GM19372 (cell line): ENCODE results near the gene SPAG6.

ENCODE experiments used
- ATAC-seq: cut with Tn5 transposase; IDR thresholded peaks from one replicate; pipeline ENCODE4 v1.9.1; 2021; ENCODE audit warnings: mild to moderate bottlenecking, low read depth, moderate library complexity; ENCODE audit not compliant: unreplicated experiment

Gene SPAG6

DNA sequence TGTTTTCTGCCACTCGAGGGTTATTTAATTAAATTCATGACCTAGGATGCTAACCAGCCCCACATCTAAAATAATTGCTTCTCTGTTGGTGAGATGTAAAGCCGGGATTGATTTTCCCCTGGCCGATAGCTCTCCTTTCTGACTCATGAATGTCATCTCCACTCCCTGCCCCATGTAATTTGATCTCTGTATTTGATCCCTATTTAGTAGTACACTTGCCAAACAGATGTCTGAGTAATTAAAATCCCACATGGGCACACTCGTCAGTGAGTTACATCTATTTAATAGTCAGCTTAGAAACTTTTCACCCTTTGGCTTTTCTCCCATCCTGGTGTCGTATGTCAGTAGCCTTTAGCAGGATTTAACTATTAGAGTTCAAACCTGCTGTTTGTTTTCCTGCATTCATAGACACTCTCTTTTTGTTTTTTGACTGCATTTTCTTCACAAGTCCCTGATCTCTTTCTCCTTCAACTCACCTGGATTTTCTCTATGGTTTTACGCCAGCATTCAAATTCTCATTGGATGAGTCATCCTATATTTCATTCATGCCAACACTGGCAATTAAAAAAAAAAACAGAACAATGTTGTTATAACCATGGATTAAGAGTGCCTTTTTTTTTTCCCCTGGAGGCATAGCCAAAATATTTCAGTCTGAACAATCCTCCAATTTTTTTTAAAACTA is 82.7 kb downstream of the SPAG6 start:
- ATAC-seq, result no peak

DNA sequence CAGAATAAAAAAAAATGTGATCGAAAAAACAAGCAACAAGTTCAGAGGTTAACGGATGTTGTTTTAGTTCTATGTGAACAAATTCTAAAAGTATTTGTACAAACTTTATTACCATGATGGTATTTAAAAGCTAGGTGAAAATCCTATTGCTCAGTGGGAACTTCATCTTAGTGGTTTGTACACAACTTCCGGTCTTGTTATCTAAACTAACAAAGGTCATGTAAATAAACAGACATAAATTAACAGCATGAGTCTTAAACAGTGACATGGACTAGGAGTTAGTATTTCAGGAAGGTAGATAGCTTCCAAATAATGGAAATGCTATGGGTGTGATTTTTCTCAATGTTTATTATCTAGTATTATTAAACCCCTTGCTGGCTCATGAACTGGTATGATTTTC is 83.8 kb downstream of the SPAG6 start:
- ATAC-seq, result no peak

DNA sequence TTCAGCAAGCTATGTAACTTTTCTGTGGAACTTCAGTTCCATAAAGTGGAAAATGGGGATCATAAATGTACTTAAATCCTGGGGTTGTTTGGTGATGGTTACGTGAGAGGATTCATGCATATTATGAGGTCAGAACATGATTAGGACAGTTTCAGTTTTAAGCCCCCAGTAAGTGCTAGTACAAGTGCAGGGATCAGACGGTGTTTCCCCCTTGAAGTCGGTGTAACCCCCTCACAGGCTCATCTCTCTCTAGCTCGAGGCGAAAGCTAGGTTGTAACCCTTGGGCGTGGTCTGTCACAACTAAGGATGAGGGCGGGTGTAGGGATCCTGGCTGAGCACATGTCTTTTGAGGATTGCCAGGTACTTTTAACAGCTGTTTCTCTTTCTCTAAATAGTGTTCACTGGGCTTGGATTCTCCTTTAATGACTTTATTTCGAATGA is 84.7 kb downstream of the SPAG6 start:
- no peak for ATAC-seq

DNA sequence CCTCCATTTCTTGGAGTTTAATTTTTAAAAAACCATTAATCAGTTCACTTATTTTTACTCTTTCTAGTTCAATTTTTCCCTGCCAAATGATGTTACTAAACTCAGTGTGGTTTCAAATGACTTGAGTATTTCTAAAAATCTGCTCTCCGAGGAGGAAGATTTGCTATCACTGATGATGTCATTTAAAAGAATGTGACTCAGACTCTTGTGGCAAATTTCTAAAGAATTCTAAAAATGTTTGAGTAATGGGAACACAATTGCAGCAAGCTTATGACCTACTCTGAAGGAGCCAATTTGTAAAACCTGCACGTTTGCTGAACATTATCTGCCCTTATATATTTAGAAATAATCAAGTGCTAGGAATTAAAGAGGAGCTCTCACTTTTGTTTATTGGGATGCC is 88.6 kb downstream of the SPAG6 start:
- ATAC-seq, result no peak

DNA sequence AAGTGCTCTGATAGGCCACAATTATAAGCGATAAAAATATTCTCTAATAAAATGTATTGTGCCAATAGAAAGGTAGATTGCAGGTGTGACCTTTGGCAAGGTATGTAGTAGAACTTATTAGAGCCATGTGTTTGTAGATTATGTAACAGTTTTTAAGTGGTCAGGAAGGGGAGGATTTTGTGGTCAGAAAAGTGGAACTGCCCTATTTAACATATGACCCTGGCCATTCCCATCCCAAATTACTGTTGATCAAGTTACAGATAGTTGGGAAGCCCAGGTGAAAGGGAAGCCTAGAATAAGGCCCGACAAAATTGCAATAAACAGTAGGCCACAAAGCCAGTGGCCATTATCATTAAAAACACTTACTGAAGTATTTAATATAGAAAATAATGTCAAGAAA is 89.2 kb downstream of the SPAG6 start:
- ATAC-seq, result no peak

DNA sequence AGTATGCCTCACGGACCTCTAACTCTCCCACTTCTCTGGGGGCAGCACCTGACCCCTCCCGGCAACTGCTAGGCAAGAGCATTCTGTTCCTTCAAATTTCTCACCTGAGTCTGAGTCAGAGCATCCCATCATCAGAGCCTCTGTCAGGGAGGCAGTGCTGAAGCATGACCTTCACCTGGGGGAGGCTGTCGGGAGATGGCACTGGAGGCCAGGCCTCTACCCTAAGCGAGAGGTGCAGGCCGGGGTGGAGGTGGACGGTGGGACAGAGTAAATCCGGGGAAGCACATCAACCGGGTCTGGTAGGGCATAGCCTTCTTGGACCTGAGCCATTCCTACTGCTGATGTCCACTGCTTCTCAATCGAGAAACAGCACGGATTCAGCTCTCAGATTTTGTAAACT is 90.4 kb downstream of the SPAG6 start:
- ATAC-seq, result no peak

DNA sequence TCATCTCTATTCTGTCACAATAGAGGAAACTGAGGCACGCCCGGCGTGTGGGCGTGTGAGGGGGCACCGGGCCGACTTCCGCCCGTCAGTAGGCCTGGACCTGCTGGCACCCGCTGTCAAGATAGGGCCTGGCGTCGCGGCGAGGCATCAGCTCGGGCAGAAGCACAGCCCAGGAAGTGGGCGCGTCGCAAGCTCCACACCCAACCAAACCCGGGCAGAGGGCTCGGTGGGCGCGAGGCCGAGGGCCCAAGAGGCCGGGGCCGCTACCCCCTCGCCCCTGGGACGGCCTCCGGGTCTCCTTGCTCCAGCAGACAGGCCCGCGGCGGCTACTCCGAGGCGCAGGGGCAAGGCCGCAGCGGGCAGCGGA is 91.2 kb downstream of the SPAG6 start:
- no peak for ATAC-seq

DNA sequence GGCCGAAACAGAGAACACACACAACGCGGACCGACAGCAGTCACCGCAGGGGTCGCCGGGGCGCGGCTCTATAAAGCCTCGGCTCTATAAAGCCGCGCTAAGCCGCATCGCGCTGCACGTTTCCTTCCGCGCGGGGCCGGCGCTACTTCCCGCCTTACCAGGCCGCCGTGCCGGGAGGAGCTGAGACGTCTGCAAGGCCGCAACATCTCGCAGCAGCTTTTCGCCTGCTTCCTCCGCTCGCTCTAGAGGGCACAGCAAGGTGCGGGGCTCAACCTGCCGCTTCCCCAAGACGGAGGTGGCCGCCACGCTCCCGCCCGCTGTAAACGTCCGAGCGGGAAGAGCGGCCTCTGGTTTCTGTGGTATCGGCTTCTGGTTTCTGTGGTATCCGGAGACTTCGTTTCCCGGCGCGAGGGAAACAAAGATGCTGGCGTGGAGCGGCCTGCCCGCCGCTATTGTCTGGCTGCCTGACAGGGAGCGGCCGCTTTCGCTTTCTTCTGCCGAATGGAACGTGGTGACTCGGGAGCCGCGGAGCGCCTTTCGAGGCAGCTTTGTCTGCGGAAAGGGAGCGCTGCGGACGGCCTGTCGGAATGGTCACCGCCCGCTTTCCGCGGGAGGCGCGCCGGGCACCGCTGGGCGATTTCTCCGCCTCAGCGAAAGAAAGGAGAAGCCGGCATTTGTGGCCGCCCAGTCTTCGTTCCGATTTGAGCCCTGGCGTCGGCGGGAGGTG is 91.8 kb downstream of the SPAG6 start:
- ATAC-seq, result peak; percentile 77

DNA sequence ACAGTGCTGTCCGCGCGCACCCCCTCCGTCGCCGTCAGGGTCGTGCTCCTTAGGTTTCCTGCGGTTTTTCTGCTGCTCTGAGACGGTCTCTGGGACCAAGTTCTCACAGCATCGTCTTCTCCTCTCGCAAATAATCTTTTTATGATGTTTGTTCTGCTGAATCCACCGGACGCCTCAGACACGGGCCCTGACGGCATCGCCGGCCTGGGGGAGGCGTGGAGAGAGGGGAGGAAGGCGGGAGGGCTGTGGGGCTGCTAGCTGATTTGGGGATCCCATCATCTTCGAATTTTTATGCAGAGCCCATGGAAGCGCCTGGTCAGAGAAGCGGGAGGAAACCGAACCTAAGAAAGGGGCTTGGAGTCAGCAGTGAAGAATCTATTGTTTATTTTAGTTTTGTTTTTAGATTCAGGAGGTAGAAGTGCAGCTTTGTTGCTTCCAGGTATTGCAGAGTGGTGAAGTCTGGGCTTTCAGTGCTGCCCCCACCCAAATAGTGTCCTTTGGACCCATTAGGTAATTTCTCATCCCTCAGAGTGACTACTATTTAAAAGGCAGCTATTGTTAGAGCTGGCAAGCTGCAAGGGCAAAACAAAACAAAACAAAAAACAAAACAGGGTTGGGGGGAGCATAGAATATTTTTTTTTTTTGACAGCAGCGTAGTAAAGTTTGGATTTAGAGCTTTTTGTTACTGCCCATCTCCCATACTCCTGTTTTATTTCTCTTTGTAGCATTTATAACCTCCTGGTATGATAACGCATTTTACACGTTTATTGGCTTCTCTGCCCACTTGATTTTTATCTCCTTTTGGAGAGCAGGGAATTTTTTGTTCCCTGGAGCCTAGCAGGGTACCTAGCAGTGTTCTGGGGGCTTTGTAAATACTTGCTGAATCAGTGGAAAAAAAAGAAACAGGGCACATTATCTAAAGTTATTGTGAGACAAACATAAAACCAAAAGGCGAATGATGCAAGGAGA is 92.6 kb downstream of the SPAG6 start:
- peak; percentile 12 for ATAC-seq

DNA sequence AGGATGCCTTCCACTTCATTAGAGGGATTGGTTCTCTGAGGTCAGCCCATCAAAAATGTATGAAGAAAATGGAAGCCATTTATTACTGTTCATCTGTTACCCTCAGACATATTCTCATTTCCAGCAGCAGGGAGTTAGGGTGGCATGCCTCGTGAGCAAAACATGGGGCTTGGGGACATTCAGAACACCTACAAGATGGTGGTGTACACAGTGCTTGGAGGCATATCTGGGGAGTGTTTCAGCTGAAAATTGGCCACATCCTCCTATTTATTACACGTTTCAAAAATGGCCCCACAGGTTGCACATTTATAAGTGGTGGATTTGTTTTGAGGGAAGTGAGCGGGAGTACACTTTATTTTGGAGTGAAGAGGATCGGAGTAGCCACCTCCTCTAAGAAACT is 93.4 kb downstream of the SPAG6 start:
- no peak for ATAC-seq

DNA sequence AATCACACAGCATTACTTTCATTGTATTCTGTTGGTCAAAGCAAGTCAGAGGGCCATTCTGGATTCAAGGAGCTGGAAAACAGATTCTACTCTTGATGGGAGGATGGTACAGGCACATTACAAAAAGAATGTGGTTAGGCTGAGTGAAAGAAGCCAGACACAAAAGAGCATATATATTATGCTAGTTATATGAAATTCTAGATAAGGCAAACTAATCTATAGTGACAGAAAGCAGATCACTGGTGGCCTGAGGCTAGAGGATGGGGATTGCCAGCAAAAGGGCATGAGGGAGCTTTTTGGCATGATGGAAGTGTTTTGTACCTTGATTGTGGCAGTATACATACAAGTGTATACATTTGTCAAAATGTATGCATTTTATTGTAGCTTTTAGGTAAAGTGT is 96.8 kb downstream of the SPAG6 start:
- ATAC-seq, result no peak

DNA sequence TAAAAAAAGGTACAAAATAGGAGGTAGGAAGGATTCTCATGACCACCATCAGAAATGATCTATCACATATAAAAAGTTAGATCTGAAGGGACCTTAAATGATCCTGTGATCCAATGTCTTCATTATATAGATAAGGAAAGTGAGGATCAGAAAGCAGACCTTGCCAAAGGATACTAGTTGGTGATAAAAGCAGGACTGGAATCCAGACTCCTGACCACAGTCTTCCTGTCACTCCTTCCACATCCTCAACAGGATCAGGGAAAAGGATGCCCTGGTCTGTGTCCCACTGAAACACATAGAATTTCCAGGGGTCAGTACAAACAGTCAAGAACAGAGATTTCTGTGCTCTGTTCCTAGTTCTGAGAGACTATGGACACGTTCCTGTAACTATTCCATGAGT is 97.2 kb downstream of the SPAG6 start:
- ATAC-seq, result no peak

DNA sequence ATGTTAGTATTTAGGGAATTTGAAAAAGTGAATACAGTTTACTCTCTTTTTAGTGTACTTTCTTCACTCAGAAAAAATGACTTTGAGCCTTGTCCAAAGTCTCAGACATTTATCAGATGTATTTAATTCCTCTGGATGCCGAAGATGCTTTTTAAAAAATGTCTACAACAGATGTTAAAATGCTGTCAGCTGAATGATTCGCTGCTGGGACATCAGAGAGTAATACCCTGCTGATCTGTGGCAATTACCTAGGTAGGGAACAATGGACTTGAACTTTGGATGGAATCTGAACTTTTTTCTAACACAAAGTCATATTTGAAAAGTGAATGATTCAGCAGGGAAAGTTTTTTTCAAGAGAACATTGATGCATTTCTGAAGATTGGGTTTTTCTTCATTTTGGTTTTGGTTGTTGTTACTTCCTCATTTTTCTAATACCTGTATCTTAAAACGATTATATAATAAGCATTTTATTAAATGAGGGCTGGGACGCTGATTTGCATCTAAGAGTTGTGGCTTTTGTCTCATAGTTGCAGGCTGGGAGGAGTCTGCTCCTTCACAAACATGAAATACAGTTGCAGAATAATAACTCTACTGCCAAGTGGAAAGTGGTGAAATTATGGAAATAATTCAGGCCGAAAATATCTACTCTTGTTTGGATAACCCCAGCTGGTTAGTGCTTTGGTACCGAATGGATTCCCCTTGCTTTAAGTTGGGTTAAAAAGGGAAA is 98.0 kb downstream of the SPAG6 start:
- ATAC-seq, result no peak

DNA sequence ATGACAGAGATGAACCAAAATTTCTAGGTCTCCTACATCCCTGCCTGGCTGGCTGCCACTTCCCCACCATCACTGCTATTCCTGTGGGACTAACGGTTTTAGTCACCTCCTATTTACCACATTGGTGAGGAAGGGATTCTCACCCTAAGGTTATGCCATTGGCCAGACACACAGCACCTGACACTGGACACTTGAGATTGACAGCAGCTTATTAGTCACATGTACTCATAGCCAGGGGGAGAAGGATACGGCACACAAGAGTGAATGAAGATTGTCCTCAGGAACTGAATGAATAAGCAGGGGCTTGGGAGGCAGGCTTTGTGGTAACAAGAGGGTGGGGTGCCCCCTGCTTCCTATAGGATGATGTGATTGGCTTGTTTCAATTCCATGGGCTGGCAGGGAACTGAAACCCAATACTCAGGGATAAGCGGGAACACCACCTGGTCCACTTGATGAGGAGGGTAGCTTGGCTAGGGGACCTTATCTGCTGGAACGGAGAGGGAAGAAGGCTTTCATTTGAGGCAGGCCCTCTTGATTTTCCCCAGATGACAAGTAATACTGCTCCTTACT is 99.0 kb downstream of the SPAG6 start:
- ATAC-seq, result no peak

DNA sequence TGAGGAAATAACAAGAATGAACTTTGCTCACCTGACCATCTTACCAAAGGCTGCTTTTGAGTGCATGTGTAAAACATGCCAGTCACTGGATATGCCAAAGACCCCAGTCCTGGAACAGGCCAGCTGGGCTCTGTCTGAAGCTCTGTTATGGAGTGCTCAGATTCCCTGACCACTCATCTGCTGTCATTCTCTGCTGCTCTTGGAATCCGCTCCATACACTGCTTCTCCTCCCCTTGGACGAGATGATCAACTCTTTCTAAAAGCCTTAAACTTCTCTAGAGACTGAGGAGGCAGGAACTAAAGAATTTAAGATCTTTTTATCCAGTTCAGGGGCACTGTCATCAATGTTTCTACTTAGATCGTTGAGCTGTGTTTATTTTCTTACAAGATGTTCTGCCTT is 100.2 kb downstream of the SPAG6 start:
- no peak for ATAC-seq

DNA sequence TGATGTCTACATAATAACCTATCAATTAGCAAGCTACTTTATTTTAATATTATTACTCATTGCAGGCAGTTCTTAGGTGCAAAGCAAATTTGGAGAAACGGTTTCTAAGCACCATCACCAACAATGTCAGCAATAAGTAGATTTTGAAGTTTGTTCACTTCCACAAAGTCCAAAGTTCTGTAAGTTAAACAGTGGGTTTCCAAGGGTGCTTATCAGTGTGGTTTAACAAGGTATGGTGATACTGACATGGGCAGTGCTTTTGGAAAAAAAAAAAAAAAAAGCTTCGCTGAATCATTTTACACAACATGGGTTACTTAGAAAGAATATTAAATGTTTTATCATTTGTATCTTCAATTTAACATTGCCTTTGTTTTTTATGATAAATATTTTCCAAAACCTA is 101.8 kb downstream of the SPAG6 start:
- no peak for ATAC-seq

DNA sequence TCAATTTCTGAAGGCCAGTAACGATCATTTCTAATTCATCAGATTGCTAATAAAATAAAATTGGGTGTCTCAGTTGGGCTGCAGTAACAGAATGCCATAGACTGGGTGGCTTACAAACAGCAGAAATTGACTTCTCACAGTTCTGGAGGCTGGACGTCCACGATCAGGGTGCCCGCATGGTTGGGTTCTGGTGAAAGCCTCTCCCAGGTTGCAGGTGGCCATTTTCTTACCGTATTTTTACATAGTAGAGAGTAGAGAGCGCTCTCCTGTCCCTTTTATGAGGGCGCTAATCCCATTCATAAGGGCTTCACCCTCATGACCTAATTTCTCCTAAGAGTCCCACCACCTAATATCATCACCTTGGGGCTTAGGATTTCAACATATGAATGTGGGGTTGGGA is 106.0 kb downstream of the SPAG6 start:
- ATAC-seq, result no peak

DNA sequence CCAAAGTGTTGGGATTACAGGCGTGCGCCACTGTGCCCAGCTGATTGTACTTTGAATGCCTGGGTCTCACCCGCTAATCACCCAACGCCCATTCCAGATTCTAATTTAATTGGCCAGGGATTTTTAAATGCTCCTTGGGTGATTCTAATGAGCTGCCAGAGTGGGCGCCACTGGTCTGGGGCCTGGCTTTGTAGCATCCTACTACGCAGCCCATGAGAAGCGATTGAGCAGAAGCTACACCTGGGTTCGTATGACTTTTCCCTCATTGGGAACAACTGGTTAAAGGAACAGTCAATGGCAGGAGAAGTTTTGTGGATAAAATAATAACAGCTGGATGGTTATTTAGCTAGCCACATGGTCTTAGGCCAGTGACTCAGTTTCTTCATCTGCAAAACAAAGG is 108.0 kb downstream of the SPAG6 start:
- no peak for ATAC-seq

DNA sequence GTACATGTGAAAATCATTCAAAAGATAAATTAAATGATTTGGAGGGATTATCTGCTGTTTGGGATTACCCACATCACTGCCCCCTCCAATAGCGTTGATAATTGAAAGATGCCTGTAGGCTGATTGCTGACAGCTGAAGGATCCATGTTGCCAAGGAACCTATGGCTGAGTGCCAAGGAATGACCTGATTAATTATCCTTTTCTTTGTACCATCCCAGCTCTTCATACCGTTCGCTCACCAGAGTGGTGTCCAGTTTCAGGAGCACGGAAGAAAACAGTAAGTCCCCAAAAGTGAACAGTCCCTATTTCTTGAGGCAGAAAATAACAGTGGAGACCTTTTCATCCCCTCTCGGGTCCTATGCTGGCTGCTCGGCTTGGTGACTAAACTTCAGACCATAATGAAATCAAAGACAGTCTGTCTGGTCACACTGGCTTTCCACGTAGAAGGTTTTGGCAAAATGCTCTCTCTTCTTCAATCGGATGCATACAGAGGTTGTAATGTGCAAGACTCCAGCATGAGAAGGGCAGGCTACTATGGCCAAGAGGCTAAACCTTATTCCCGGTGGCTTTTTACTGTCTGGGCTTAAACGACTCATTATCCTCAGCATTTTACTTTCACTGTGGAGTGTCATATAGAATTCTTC is 108.8 kb downstream of the SPAG6 start:
- ATAC-seq, result no peak

DNA sequence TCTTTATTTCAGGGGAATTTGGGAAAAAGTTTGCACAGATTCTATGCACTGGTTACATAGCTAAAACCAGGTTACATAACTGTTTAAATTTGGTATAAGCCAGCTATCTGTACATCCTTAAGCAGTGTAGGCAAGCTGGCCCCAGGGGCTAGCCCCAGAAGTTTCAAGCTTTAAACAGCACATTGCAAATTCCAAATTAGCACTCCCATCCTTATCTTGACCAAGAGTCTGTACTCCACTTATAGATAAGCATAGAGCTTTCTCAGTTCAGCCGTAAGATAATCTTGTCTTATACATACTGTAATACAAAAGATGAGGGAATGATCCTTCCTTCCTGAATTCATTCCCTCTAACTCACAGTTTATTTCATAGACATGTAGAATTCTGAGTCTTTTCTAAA is 109.3 kb downstream of the SPAG6 start:
- ATAC-seq, result no peak
